22Rv1 (cell line): ENCODE measurements around the gene ACYP2.

Experiments used
- ZFX ChIP-seq: fragments of 450-650 bp; IDR thresholded peaks from 2 replicates; pipeline ENCODE4 v1.6.1; 2017; ENCODE audit warnings: antibody characterized with exemption, borderline replicate concordance
- TF ChIP-seq, protein P1 (sequence below): fragments of 450-650 bp; IDR thresholded peaks from 2 replicates; pipeline ENCODE4 v1.5.1; 2017; ENCODE audit warnings: mild to moderate bottlenecking

DNA sequence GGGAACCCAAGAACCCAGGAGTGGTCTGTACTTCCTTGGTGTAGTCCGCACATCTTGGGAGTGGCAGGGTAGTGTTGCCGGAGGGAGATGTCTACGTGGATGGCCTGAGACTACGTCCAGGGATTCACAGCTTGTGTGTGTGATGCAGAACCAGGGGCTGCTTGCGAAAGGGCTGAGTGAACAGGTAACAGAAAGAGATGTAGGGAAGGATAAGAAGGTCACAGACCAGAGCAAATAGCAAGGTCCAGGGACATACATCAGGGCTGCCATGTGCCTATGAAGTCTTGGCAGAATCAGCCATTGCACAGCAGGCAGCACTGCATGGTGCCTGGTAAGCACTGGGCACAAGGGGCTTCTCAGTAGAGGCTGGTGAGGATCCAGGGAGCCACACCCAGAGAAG lies 71.9 kb downstream of the ACYP2 start:
- TF ChIP-seq, protein P1, sequence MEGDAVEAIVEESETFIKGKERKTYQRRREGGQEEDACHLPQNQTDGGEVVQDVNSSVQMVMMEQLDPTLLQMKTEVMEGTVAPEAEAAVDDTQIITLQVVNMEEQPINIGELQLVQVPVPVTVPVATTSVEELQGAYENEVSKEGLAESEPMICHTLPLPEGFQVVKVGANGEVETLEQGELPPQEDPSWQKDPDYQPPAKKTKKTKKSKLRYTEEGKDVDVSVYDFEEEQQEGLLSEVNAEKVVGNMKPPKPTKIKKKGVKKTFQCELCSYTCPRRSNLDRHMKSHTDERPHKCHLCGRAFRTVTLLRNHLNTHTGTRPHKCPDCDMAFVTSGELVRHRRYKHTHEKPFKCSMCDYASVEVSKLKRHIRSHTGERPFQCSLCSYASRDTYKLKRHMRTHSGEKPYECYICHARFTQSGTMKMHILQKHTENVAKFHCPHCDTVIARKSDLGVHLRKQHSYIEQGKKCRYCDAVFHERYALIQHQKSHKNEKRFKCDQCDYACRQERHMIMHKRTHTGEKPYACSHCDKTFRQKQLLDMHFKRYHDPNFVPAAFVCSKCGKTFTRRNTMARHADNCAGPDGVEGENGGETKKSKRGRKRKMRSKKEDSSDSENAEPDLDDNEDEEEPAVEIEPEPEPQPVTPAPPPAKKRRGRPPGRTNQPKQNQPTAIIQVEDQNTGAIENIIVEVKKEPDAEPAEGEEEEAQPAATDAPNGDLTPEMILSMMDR, result no peak
- TF ChIP-seq ZFX, result no peak
